GM12892 (cell line): ENCODE results near the gene NPPC.

ENCODE experiments used
- POLR2A ChIP-seq: IDR thresholded peaks from 2 replicates; pipeline ENCODE4 v1.6.1; 2011; ENCODE audit warnings: low read depth, low read length, control low read depth
- POLR2AphosphoS5 ChIP-seq: IDR thresholded peaks from 2 replicates; pipeline ENCODE4 v1.6.1; 2011; ENCODE audit warnings: low read depth, low read length, control low read depth
- TAF1 ChIP-seq: IDR thresholded peaks from 2 replicates; pipeline ENCODE4 v1.6.1; 2011; ENCODE audit warnings: low read depth, mild to moderate bottlenecking, control low read depth, low read length, borderline replicate concordance

DNA sequence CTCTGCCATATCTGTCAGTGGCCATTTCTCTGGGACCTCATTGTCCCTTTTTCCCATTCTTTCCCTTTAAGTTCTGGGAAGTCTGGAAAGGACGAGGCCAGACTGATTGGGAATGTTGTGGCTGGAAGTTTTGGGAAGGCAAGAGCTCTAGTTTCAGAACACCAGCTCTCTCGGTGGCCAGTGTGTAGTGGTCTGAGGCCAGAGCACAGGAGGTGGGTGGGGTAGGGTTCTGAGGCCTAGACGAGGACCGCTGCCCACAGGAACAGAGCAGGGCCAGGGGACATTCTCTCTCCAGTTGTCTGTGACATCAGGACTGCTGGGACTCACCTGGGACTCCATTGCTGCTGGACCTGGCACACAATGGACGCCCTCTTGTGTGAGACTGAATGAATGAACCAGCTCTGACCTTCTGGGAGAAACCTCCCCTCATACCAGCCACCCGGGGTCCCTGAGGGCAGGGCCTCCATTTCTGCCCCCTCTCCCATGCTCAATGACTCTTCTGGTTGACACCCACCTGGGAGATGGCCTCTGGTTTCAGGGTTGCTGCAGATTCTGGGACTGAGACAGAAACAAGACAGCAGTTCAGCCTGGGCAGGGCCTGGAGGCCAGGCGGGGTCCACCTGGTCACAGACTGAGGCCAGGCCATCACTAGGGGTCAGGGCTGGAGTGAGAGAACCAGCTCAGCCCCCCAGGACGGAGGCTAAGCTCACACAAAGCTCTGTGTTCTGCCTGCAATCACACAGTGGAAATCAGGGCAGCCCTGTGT is 8.4 kb upstream of the NPPC start:
- TF ChIP-seq POLR2A: no peak
- TF ChIP-seq POLR2AphosphoS5: no peak
- no peak for TF ChIP-seq TAF1
